K562 (cell line): Measurements from ENCODE around the gene ERICH2. TPM values are rescaled to one million over a fixed set of nuclear protein-coding genes. Genes with fewer than 3 reads are reported as not detected.

Experiments
- ATAC-seq: fragments of 200-7000 bp; cut with Tn5 transposase; 3 replicates; pipeline ENCODE4 v1.9.1; 2020; ENCODE audit warnings: moderate library complexity
- BruUV-seq: library from RNA; stranded (reverse); fragments of 400-500 nt; replicated peaks from 2 replicates; lab custom pipeline; 2021; lab: Mats Ljungman, UMichigan
- CTCF ChIA-PET: fragments of 300-600 bp; formaldehyde crosslinking; extraction: SDS; loops from one replicate; lab custom pipeline; 2021; ENCODE audit warnings: low intra/inter-chr PET ratio; lab: Yijun Ruan, JAX
- POLR2A ChIA-PET: fragments of 300-600, 350-650 bp; sonication (Branson Sonifier 250); formaldehyde crosslinking; extraction: SDS; loops from one replicate; lab custom pipeline; 2021; ENCODE audit warnings: antibody characterized with exemption, inconsistent platforms; lab: Yijun Ruan, JAX
- DNase-seq, 4 experiments: peaks; one replicate each; pipeline versions ENCODE4 v3.0.0 to v3.0.0-alpha.2; 2011 to 2018; ENCODE audit warnings: low spot score in 3 of 4, mixed read lengths in 3 of 4; ENCODE audit errors: extremely low read depth in 1 of 4
- FAIRE-seq: peaks from 2 replicates; lab custom pipeline; 2011; peaks lifted over from hg19 to GRCh38; lab: Jason Lieb, UNC
- H2AFZ ChIP-seq: 2 replicates; pipeline ENCODE4 v1.6.0; 2011; ENCODE audit warnings: low read depth, low read length, control low read depth, inconsistent platforms
- H3K27ac ChIP-seq: fragments of 200-600 bp; 3 replicates; pipeline ENCODE4 v1.8.0; 2011; ENCODE audit warnings: low read depth, mild to moderate bottlenecking, control low read depth, inconsistent platforms, low read length, moderate library complexity, mixed read lengths; ENCODE audit errors: extremely low read depth
- H3K27me3 ChIP-seq, 2 experiments: fragments of 300-600 bp in 1 of 2; 2 replicates in 1 of 2; 3 replicates in 1 of 2; pipeline versions ENCODE4 v1.6.0 to v1.8.0; 2011; ENCODE audit warnings: inconsistent platforms in 2 of 2, low read length in 2 of 2, mild to moderate bottlenecking in 1 of 2, mixed read lengths in 1 of 2, moderate library complexity in 1 of 2; ENCODE audit not compliant: control insufficient read depth in 2 of 2, insufficient read depth in 2 of 2
- H3K36me3 ChIP-seq: fragments of 300-600 bp; 3 replicates; pipeline ENCODE4 v1.8.0; 2011; ENCODE audit warnings: mild to moderate bottlenecking, low read length, inconsistent platforms; ENCODE audit not compliant: control insufficient read depth, insufficient read depth
- H3K4me1 ChIP-seq, 2 experiments: fragments of 200-600 bp in 1 of 2; replicated peaks in 1 of 2; 2 replicates in 1 of 2; 3 replicates in 1 of 2; pipeline versions ENCODE4 v1.5.1 to v1.8.0; 2011; ENCODE audit warnings: inconsistent platforms in 2 of 2, low read length in 2 of 2, mild to moderate bottlenecking in 1 of 2, mixed read lengths in 1 of 2, moderate library complexity in 1 of 2; ENCODE audit not compliant: control insufficient read depth in 2 of 2, insufficient read depth in 2 of 2
- H3K4me2 ChIP-seq: 2 replicates; pipeline ENCODE4 v1.6.1; 2011; ENCODE audit warnings: low read length, control low read depth, inconsistent platforms, mixed read lengths; ENCODE audit not compliant: insufficient read depth
- H3K4me3 ChIP-seq: fragments of 200-600 bp; sonication (generic), shearing (Covaris generic); 2 replicates; pipeline ENCODE4 v1.5.1; 2016; ENCODE audit warnings: control low read depth, inconsistent platforms
- H3K79me2 ChIP-seq: fragments of 200-600 bp; 3 replicates; pipeline ENCODE4 v1.8.0; 2011; ENCODE audit warnings: low read length, inconsistent platforms; ENCODE audit not compliant: control insufficient read depth, insufficient read depth
- H3K9ac ChIP-seq, 2 experiments: 2 replicates each; pipeline versions ENCODE4 v1.6.0 to v1.6.1; 2011; ENCODE audit warnings: low read depth in 2 of 2, low read length in 2 of 2, control low read depth in 1 of 2, inconsistent platforms in 1 of 2, mild to moderate bottlenecking in 1 of 2, mixed read lengths in 1 of 2; ENCODE audit not compliant: insufficient read depth in 1 of 2
- H3K9me1 ChIP-seq: one replicate; pipeline ENCODE4 v1.6.0; 2011; ENCODE audit warnings: inconsistent platforms, mild to moderate bottlenecking, low read length, moderate library complexity; ENCODE audit not compliant: control insufficient read depth, insufficient read depth
- H3K9me3 ChIP-seq: replicated peaks from 2 replicates; pipeline ENCODE4 v1.5.1; 2011; ENCODE audit warnings: low read depth, low read length, inconsistent platforms; ENCODE audit not compliant: control insufficient read depth, insufficient read depth
- H4K20me1 ChIP-seq: replicated peaks from 2 replicates; pipeline ENCODE4 v1.6.1; 2011; ENCODE audit warnings: low read length, inconsistent platforms, mixed read lengths; ENCODE audit not compliant: control insufficient read depth, insufficient read depth
- ELF2 ChIP-seq: fragments of 250-450 bp; sonication (Bioruptor Pico); IDR thresholded peaks from 2 replicates; pipeline ENCODE4 v1.5.0; 2021; ENCODE audit warnings: mild to moderate bottlenecking
- EZH2 ChIP-seq: IDR thresholded peaks from 2 replicates; pipeline ENCODE4 v1.6.1; 2012; ENCODE audit warnings: low read depth, mild to moderate bottlenecking, inconsistent platforms, low read length, borderline replicate concordance
- FOXK2 ChIP-seq, 2 experiments: fragments of 450-650 bp; IDR thresholded peaks in 1 of 2; conservative IDR thresholded peaks in 1 of 2; 2 replicates each; pipeline ENCODE4 v1.6.1; 2016; ENCODE audit warnings: low read depth in 2 of 2, mild to moderate bottlenecking in 1 of 2
- HSF4 ChIP-seq: fragments of 250-450 bp; sonication (Bioruptor Pico); IDR thresholded peaks from 2 replicates; pipeline ENCODE4 v2.1.2; 2022; ENCODE audit warnings: mild to moderate bottlenecking, moderate library complexity, borderline replicate concordance
- MTA2 ChIP-seq: fragments of 450-650 bp; IDR thresholded peaks from 2 replicates; pipeline ENCODE4 v1.6.1; 2016; ENCODE audit warnings: low read depth
- NFE2 ChIP-seq: IDR thresholded peaks from 2 replicates; pipeline ENCODE4 v1.6.1; 2014; ENCODE audit warnings: antibody characterized with exemption, low read depth
- PTRF ChIP-seq: fragments of 450-650 bp; IDR thresholded peaks from 2 replicates; pipeline ENCODE4 v1.6.1; 2016; ENCODE audit warnings: mild to moderate bottlenecking, missing genetic modification characterization, missing compliant biosample characterization
- SREBF2 ChIP-seq: sonication (generic); formaldehyde crosslinking; IDR thresholded peaks from 2 replicates; pipeline ENCODE4 v1.4.0; 2020; ENCODE audit warnings: mild to moderate bottlenecking, missing genetic modification reagents
- WGBS: fragments of 100-300 bp; shearing (Covaris generic); methylation state at CpG from one replicate; pipeline ENCODE4 v1.1.6; 2016; ENCODE audit warnings: low coverage, mixed read lengths; ENCODE audit not compliant: insufficient coverage; ENCODE audit errors: missing lambda C conversion rate; 5-methylcytosine and 5-hydroxymethylcytosine counted together
- in situ Hi-C: fragments of 300-500 bp; cut with MboI; formaldehyde crosslinking; loops from 4 replicates; pipeline ENCODE4 v1.15.0; 2018; ENCODE audit warnings: inconsistent platforms, mixed read lengths
- intact Hi-C: fragments of 100-400 bp; cut with micrococcal nuclease; formaldehyde crosslinking; loops from 2 replicates; pipeline ENCODE4 v1.14.2; 2022
- polyA plus RNA-seq, 8 experiments: library from polyadenylated mRNA; depleted of rRNA in 4 of 8; stranded (reverse) in 5 of 8; unstranded in 3 of 8; fragments of >200 nt; fragmentation: Nextera tagmentation in 2 of 8; fragmentation: Illumina TruSeq in 1 of 8; extraction: Ambion mirVana in 2 of 8; extraction: Trizol in 1 of 8; gene quantifications; 2 replicates each; pipeline versions ENCODE4 v1.2.1 to v1.2.3, GENCODE V29; 2011 to 2014; ENCODE audit warnings: inconsistent platforms in 1 of 8, missing spikeins in 1 of 8
- total RNA-seq, 7 experiments: library from RNA; depleted of rRNA in 6 of 7; stranded (reverse); fragments of >200 nt in 6 of 7; fragmentation: Illumina TruSeq in 2 of 7; extraction: Trizol in 2 of 7; gene quantifications; 2 replicates each; pipeline versions ENCODE4 v1.2.1 to v1.2.3, GENCODE V29; 2011 to 2021; ENCODE audit warnings: low replicate concordance in 1 of 7
- TF ChIP-seq, protein P1 (sequence below), 2 experiments: IDR thresholded peaks in 1 of 2; conservative IDR thresholded peaks in 1 of 2; 2 replicates each; pipeline ENCODE4 v1.6.1; 2016; ENCODE audit warnings: low read depth in 2 of 2, mild to moderate bottlenecking in 1 of 2, missing compliant biosample characterization in 1 of 2, missing genetic modification characterization in 1 of 2, moderate library complexity in 1 of 2

The ERICH2 gene
- total and polyA plus RNA-seq, 9 of the 15 experiments (the other 6 are each of a cell fraction or from before 2014, with no cell fraction given) = 0.85 to 2.4 (median 1.6) TPM

DNA sequence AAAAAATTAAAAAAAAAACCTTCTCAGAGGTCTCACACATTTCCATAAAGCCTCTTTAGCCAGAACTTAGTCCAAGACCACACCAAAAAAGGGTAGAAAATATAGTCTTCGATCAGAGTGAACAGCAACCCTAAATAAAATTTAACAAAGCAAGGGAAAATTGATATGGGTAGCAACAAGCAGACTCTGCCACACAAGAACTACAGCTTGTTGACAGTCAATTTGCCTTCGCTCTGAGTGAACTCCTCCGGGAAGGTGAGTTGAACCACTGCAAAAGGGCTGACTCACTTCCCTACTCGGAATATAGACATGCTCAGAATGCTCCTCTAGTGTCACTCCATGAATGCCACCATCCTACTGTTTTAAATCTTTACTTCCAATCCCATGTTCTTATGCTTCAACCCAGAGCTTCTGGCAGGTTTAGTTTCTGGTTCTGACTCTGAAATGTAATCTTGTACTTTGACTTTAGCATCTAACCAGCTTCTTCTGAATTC is 70.6 kb downstream of the ERICH2 start (continued):
- TF ChIP-seq MTA2 = no peak
- peak; percentile 56 to 65; a peak in 2 of 4 replicates for TF ChIP-seq FOXK2 (conservative IDR thresholded peaks at IDR 0.05 in 1 of 2, IDR thresholded peaks at IDR 0.05 in 1 of 2; ENCODE audit: low read depth in 2 of 2)
- TF ChIP-seq NFE2 = peak; percentile 86
- TF ChIP-seq, all 486 proteins: peak for 9

DNA sequence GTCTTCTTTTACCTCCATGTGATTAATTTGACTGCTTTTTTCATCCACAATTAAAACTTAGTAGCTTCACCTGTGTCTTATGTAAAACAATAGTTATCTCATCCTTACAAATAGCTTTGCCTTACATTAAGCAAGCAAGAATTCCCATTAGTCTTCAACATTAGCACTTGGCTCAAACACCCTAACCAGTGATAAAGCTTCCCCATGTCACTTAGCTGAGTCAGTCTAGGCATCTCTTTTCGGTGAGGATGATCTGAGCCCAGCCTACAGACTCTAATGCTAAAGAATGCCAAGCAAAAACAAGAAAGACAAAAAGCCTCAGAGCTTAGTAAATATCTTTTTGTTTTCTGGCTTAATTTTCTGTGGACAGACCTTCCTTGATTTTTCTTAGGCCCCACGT is 72.6 kb downstream of the ERICH2 start:
- no peak overlapping the region for H3K4me2 ChIP-seq
- ATAC-seq = no peak
- no peaks in the 10 kb centered on the region for H3K36me3 ChIP-seq
- H3K27ac ChIP-seq = no peak overlapping the region
- no peak for DNase-seq
- in situ Hi-C loops = no loop called here
- no peak overlapping the region for H3K9ac ChIP-seq
- BruUV-seq = no TSS peak
- intact Hi-C loops = no loop called here
- CTCF ChIA-PET = no interaction called here
- H3K27me3 ChIP-seq = no peaks in the 10 kb centered on the region
- 10% methylated on average over 2 of the region's 2 CpGs for WGBS
- FAIRE-seq = no peak
- no peaks in the 10 kb centered on the region for H3K9me3 ChIP-seq
- POLR2A ChIA-PET = interaction anchor here (0.5 to 2.2 kb wide), 5 partner anchors 9 to 901 kb away, joined by 3 to 11 read pairs (median 8); no protein-coding TSS in a partner anchor
- H3K79me2 ChIP-seq = no peaks in the 10 kb centered on the region
- no peaks in the 10 kb centered on the region for H4K20me1 ChIP-seq
- TF ChIP-seq EZH2 = no peak
- TF ChIP-seq SREBF2 = no peak
- TF ChIP-seq ELF2 (CRISPR knock-in tag) = no peak
- TF ChIP-seq PTRF = no peak
- TF ChIP-seq, protein P1, sequence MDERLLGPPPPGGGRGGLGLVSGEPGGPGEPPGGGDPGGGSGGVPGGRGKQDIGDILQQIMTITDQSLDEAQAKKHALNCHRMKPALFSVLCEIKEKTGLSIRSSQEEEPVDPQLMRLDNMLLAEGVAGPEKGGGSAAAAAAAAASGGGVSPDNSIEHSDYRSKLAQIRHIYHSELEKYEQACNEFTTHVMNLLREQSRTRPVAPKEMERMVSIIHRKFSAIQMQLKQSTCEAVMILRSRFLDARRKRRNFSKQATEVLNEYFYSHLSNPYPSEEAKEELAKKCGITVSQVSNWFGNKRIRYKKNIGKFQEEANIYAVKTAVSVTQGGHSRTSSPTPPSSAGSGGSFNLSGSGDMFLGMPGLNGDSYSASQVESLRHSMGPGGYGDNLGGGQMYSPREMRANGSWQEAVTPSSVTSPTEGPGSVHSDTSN (CRISPR knock-in tag; IDR thresholded peaks at IDR 0.05; ENCODE audit: low read depth) = no peak
- TF ChIP-seq, protein P1 (tag; conservative IDR thresholded peaks at IDR 0.05; ENCODE audit: low read depth) = no peak
- no peak for TF ChIP-seq HSF4 (CRISPR knock-in tag)
- H2AFZ ChIP-seq = peak overlapping the region; percentile 6; the same call in 1 of the 2 replicates
- no peak overlapping the region for H3K4me3 ChIP-seq
- H3K4me1 ChIP-seq = peaks cover 0 to 3% of the 10 kb centered on the region in 2 experiments; a peak in 1 of 5 replicates
- H3K9me1 ChIP-seq = no peaks in the 10 kb centered on the region
